ENCODE results near the gene OPN4.

Gene OPN4

GRCh38 chr10:86651021-86651471 is 3.3 kb upstream of the OPN4 start:
- ChIA-PET POLR2A (no interaction called here), CTCF (no interaction called here)
- no peak for DNase-seq (ENCODE audit: extremely low spot score)
- TF ChIP-seq TARDBP (IDR thresholded peaks at IDR 0.05): no peak
- TF ChIP-seq SP1 (IDR thresholded peaks at IDR 0.05): no peak
- no peak for TF ChIP-seq ELF4 (IDR thresholded peaks at IDR 0.05)
- TF ChIP-seq HDGF (IDR thresholded peaks at IDR 0.05; ENCODE audit: borderline replicate concordance): no peak
- no peak for TF ChIP-seq ARNT (IDR thresholded peaks at IDR 0.05)
- no peak for TF ChIP-seq L3MBTL2 (conservative IDR thresholded peaks at IDR 0.05)
- no peak for TF ChIP-seq FOXM1 (IDR thresholded peaks at IDR 0.05; ENCODE audit: borderline replicate concordance)
- TF ChIP-seq ZNF384 (IDR thresholded peaks at IDR 0.05): no peak

GRCh38 chr10:86651631-86652331 is 2.6 kb upstream of the OPN4 start:
- POLR2A ChIA-PET: no interaction called here
- CTCF ChIA-PET: interaction anchor here (0.6 to 0.8 kb wide), 2 partner anchors 9 to 10 kb away, joined by 3 to 4 read pairs; no protein-coding TSS in a partner anchor
- TF ChIP-seq BHLHE40 (IDR thresholded peaks at IDR 0.05; ENCODE audit: borderline replicate concordance) (no peak), ARNT (IDR thresholded peaks at IDR 0.05) (no peak), PKNOX1 (IDR thresholded peaks at IDR 0.05) (no peak), SUZ12 (IDR thresholded peaks at IDR 0.05) (no peak), L3MBTL2 (conservative IDR thresholded peaks at IDR 0.05) (no peak)
- DNase-seq (ENCODE audit: extremely low spot score): no peak

- DNase-seq (ENCODE audit: extremely low spot score): no peak
- CTCF ChIA-PET: interaction anchor here (0.6 to 0.8 kb wide), 2 partner anchors 9 to 11 kb away, joined by 3 to 4 read pairs; no protein-coding TSS in a partner anchor
- TF ChIP-seq SUZ12 (IDR thresholded peaks at IDR 0.05) (no peak), LEF1 (IDR thresholded peaks at IDR 0.05; ENCODE audit: borderline replicate concordance) (no peak), ARNT (IDR thresholded peaks at IDR 0.05) (no peak), BHLHE40 (IDR thresholded peaks at IDR 0.05; ENCODE audit: borderline replicate concordance) (no peak), FOXA1 (IDR thresholded peaks at IDR 0.05) (no peak)
- POLR2A ChIA-PET: no interaction called here
Observed at GRCh38 chr10:86652361-86653202, 1.8 kb upstream of the OPN4 start.

GRCh38 chr10:86653379-86653778 is 968 bp upstream of the OPN4 start:
- ChIA-PET POLR2A (no interaction called here), CTCF (no interaction called here)
- DNase-seq (ENCODE audit: extremely low spot score): no peak
- TF ChIP-seq HDGF (IDR thresholded peaks at IDR 0.05; ENCODE audit: borderline replicate concordance) (no peak), FOXM1 (IDR thresholded peaks at IDR 0.05; ENCODE audit: borderline replicate concordance) (no peak)

- no peak for DNase-seq (ENCODE audit: extremely low spot score)
- ChIA-PET CTCF (no interaction called here), POLR2A (no interaction called here)
- TF ChIP-seq LEF1 (IDR thresholded peaks at IDR 0.05; ENCODE audit: borderline replicate concordance) (no peak), FOXA1 (IDR thresholded peaks at IDR 0.05) (no peak), ARNT (IDR thresholded peaks at IDR 0.05) (no peak)
Observed at GRCh38 chr10:86653987-86654386, 360 bp upstream of the OPN4 start.

GRCh38 chr10:86655173-86655540 is 810 bp downstream of the OPN4 start:
- no peak for TF ChIP-seq FOXA1 (IDR thresholded peaks at IDR 0.05)
- no peak for TF ChIP-seq HDGF (IDR thresholded peaks at IDR 0.05; ENCODE audit: borderline replicate concordance)
- TF ChIP-seq SP1 (IDR thresholded peaks at IDR 0.05): no peak
- TF ChIP-seq ARNT (IDR thresholded peaks at IDR 0.05): no peak
- no peak for TF ChIP-seq L3MBTL2 (conservative IDR thresholded peaks at IDR 0.05)
- TF ChIP-seq BHLHE40 (IDR thresholded peaks at IDR 0.05; ENCODE audit: borderline replicate concordance): no peak
- no peak for TF ChIP-seq ZNF384 (IDR thresholded peaks at IDR 0.05)
- no peak for TF ChIP-seq FOXM1 (IDR thresholded peaks at IDR 0.05; ENCODE audit: borderline replicate concordance)
- TF ChIP-seq FOXK2 (IDR thresholded peaks at IDR 0.05): no peak
- TF ChIP-seq CTBP1 (IDR thresholded peaks at IDR 0.05; ENCODE audit: borderline replicate concordance): no peak
- TF ChIP-seq LEF1 (IDR thresholded peaks at IDR 0.05; ENCODE audit: borderline replicate concordance): no peak
- no peak for TF ChIP-seq ELF4 (IDR thresholded peaks at IDR 0.05)
- TF ChIP-seq TARDBP (IDR thresholded peaks at IDR 0.05): no peak
- no peak for TF ChIP-seq SUZ12 (IDR thresholded peaks at IDR 0.05)
- no peak for TF ChIP-seq NFRKB (IDR thresholded peaks at IDR 0.05)
- no peak for TF ChIP-seq PKNOX1 (IDR thresholded peaks at IDR 0.05)
- no peak for DNase-seq (ENCODE audit: extremely low spot score)
- ChIA-PET POLR2A (no interaction called here), CTCF (no interaction called here)

- DNase-seq (ENCODE audit: extremely low spot score): no peak
- ChIA-PET POLR2A (no interaction called here), CTCF (no interaction called here)
- TF ChIP-seq TARDBP (IDR thresholded peaks at IDR 0.05) (no peak), LEF1 (IDR thresholded peaks at IDR 0.05; ENCODE audit: borderline replicate concordance) (no peak), ARNT (IDR thresholded peaks at IDR 0.05) (no peak), BHLHE40 (IDR thresholded peaks at IDR 0.05; ENCODE audit: borderline replicate concordance) (no peak), FOXM1 (IDR thresholded peaks at IDR 0.05; ENCODE audit: borderline replicate concordance) (no peak), HDGF (IDR thresholded peaks at IDR 0.05; ENCODE audit: borderline replicate concordance) (no peak), SUZ12 (IDR thresholded peaks at IDR 0.05) (no peak), NFRKB (IDR thresholded peaks at IDR 0.05) (no peak), L3MBTL2 (conservative IDR thresholded peaks at IDR 0.05) (no peak), FOXA1 (IDR thresholded peaks at IDR 0.05) (no peak), SP1 (IDR thresholded peaks at IDR 0.05) (no peak), ELF4 (IDR thresholded peaks at IDR 0.05) (no peak), CTBP1 (IDR thresholded peaks at IDR 0.05; ENCODE audit: borderline replicate concordance) (no peak), PKNOX1 (IDR thresholded peaks at IDR 0.05) (no peak), ZNF384 (IDR thresholded peaks at IDR 0.05) (no peak), FOXK2 (IDR thresholded peaks at IDR 0.05) (no peak)
Observed at GRCh38 chr10:86655596-86655995, 1.2 kb downstream of the OPN4 start.

Data from HEK293T (cell line).